Ovary (tissue), 9 donors: ENCODE data around the gene CDC25C. TPM values are rescaled to one million over a fixed set of nuclear protein-coding genes. Genes with fewer than 3 reads are reported as not detected.

Experiments used
- DNase-seq, 5 donors: peaks; one replicate each; pipeline ENCODE4 v3.0.0-alpha.2; 2019 to 2020
- H3K27ac ChIP-seq, 2 donors: fragments of 200-600 bp; one replicate each; pipeline versions ENCODE4 v1.5.1 to v1.8.0; 2019 to 2022
- H3K27me3 ChIP-seq: fragments of 200-600 bp; one replicate; pipeline ENCODE4 v1.8.0; 2022
- H3K36me3 ChIP-seq: fragments of 200-600 bp; sonication (generic); one replicate; pipeline ENCODE4 v1.5.1; 2019
- H3K4me1 ChIP-seq: one replicate; pipeline ENCODE4 v1.8.1; 2013; ENCODE audit warnings: mild to moderate bottlenecking, moderate library complexity; ENCODE audit not compliant: insufficient read depth
- H3K4me3 ChIP-seq: fragments of 200-600 bp; sonication (generic); one replicate; pipeline ENCODE4 v1.5.1; 2017
- H3K9me3 ChIP-seq, 2 donors: fragments of 200-600 bp in 1 of 2; sonication (generic) in 1 of 2; one replicate each; pipeline versions ENCODE4 v1.5.1 to v1.8.1; 2013 to 2019; ENCODE audit warnings: mild to moderate bottlenecking in 1 of 2, moderate library complexity in 1 of 2
- CTCF ChIP-seq, 3 donors: fragments of 450-650 bp in 2 of 3; fragments of 200-600 bp in 1 of 3; IDR thresholded peaks; one replicate each; pipeline versions ENCODE4 v1.5.1 to v1.8.0; 2016 to 2022; ENCODE audit warnings: antibody characterized with exemption in 3 of 3, mild to moderate bottlenecking in 1 of 3
- EP300 ChIP-seq: sonication (generic); formaldehyde crosslinking; IDR thresholded peaks from one replicate; pipeline ENCODE4 v1.6.1; 2017; ENCODE audit warnings: antibody characterized with exemption
- POLR2A ChIP-seq: fragments of 450-650 bp; IDR thresholded peaks from one replicate; pipeline ENCODE4 v1.6.1; 2017; ENCODE audit warnings: antibody characterized with exemption, mild to moderate bottlenecking, moderate library complexity
- WGBS, 3 donors: extraction: QIAGEN DNeasy Blood & Tissue Kit in 1 of 3; methylation state at CpG; one replicate each; pipeline versions ENCODE4 v1.1.5 to v1.1.7; 2013 to 2017; 5-methylcytosine and 5-hydroxymethylcytosine counted together
- intact Hi-C, 4 donors: fragments of 100-400 bp; cut with DNase I; formaldehyde crosslinking; loops; one replicate each; pipeline versions ENCODE4 v1.11.0 to v1.15.1; 2022 to 2023
- polyA plus RNA-seq, 2 donors: library from polyadenylated mRNA; stranded (reverse); fragments of 200-250 nt in 1 of 2; fragments of 350-450 nt in 1 of 2; fragmentation: Illumina TruSeq in 1 of 2; extraction: RNeasy Lipid Tissue Mini Kit (QIAGEN cat#74804) in 1 of 2; gene quantifications; one replicate each; pipeline ENCODE4 v1.2.3, GENCODE V29; 2013 to 2014
- total RNA-seq, 7 donors: library from RNA; depleted of rRNA in 2 of 7; stranded (reverse); fragments of >200 nt in 2 of 7; fragmentation: NEBNext Ultra II Directional in 3 of 7; extraction: Animal tissue kit (Norgen Biotek cat#: 25700) in 3 of 7; gene quantifications; one replicate each; pipeline versions ENCODE4 v1.1.0 to v1.2.4, GENCODE V29; 2016 to 2023
- donor health status: DM: no; HTN: no; CAD: no; lungs with moderate emphysema.
- donor health status: DM: no; HTN: no; CAD: no.
- donor health status: Bipolar disorder and iron deficiency.
- donor health status: DM: yes; HTN: yes; CAD: no.
- donor health status: DM: no; HTN: no; CAD: no.
- donor health status: DM: yes; HTN: yes; CAD: no.

CDC25C gene
- total and polyA plus RNA-seq, 9 donors, result 0.06 to 0.30 (median 0.18) TPM; not detected in 5

- TF ChIP-seq CTCF (IDR thresholded peaks at IDR 0.05) (no peak), EP300 (no peak), POLR2A (no peak)
- H3K36me3 ChIP-seq, result no peaks in the 10 kb centered on the region
Measured at GRCh38 chr5:138282920-138283742, 48.5 kb downstream of the CDC25C start.

GRCh38 chr5:138280915-138281314 lies 50.7 kb downstream of the CDC25C start:
- intact Hi-C loops, result no loop called here
- H3K4me3 ChIP-seq, result no peak overlapping the region

More at GRCh38 chr5:138282920-138283742, 48.5 kb downstream of the CDC25C start:
- no peaks in the 10 kb centered on the region for H3K27me3 ChIP-seq
- intact Hi-C loops, result no loop called here
- no peaks in the 10 kb centered on the region for H3K9me3 ChIP-seq
- no peak overlapping the region for H3K4me3 ChIP-seq
- no peaks in the 10 kb centered on the region for H3K4me1 ChIP-seq
- no peak for DNase-seq
- 58 to 63% (median 62%) methylated on average over 7 of the region's 7 CpGs for WGBS, 3 donors
- H3K27ac ChIP-seq, result no peak overlapping the region

GRCh38 chr5:138276402-138277054 lies 55.1 kb downstream of the CDC25C start:
- Histone ChIP-seq H3K27ac (no peak overlapping the region), H3K4me3 (no peak overlapping the region), H3K4me1 (peaks cover 3% of the 10 kb centered on the region), H3K9me3 (no peaks in the 10 kb centered on the region), H3K36me3 (no peaks in the 10 kb centered on the region), H3K27me3 (no peaks in the 10 kb centered on the region)
- intact Hi-C loops, result no loop called here
- DNase-seq, result no peak
- no peak for TF ChIP-seq POLR2A
- no peak for TF ChIP-seq EP300
- TF ChIP-seq CTCF (IDR thresholded peaks at IDR 0.05), result no peak
- WGBS, 3 donors, result 44 to 69% (median 68%) methylated on average over 2 of the region's 2 CpGs

More at GRCh38 chr5:138280915-138281314, 50.7 kb downstream of the CDC25C start:
- Histone ChIP-seq H3K27me3 (no peaks in the 10 kb centered on the region), H3K27ac (no peak overlapping the region), H3K9me3 (no peaks in the 10 kb centered on the region), H3K36me3 (no peaks in the 10 kb centered on the region), H3K4me1 (no peaks in the 10 kb centered on the region)
- TF ChIP-seq POLR2A (no peak), CTCF (IDR thresholded peaks at IDR 0.05) (no peak), EP300 (no peak)
- no peak for DNase-seq

- 30 to 35% (median 34%) methylated on average over 1 of the region's 1 CpG for WGBS, 3 donors
- H3K4me1 ChIP-seq, result peaks cover 3% of the 10 kb centered on the region
- DNase-seq, result no peak
- TF ChIP-seq CTCF (IDR thresholded peaks at IDR 0.05) (no peak), POLR2A (no peak), EP300 (no peak)
- no peak overlapping the region for H3K27ac ChIP-seq
- intact Hi-C loops, result no loop called here
- no peaks in the 10 kb centered on the region for H3K27me3 ChIP-seq
- H3K4me3 ChIP-seq, result no peak overlapping the region
- no peaks in the 10 kb centered on the region for H3K36me3 ChIP-seq
- no peaks in the 10 kb centered on the region for H3K9me3 ChIP-seq
Measured at GRCh38 chr5:138275895-138276294, 55.7 kb downstream of the CDC25C start.
